ENCODE results near the gene SP5. TPM values are rescaled to one million over a fixed set of nuclear protein-coding genes. Genes with fewer than 3 reads are reported as not detected.
"Not testable (repeated sequence)": the region's sequence is repeated elsewhere in the genome, so short reads cannot be mapped to it uniquely, and the experiment has no call there.

The SP5 gene
- total RNA-seq, 2 donors from 2014 or later = 0.19 TPM; not detected in 1

GRCh38 chr2:170739507-170740046 lies 24.4 kb downstream of the SP5 start:
- ATAC-seq (replicated peaks) = no peak
- Mint-ChIP-seq H3K36me3 (ENCODE audit: low read depth) (no peaks in the 10 kb centered on the region), H3K27me3 (peaks cover 26% of the 10 kb centered on the region), H3K4me3 (no peak overlapping the region), H3K4me1 (no peaks in the 10 kb centered on the region), H3K27ac (no peak overlapping the region), H3K9me3 (no peaks in the 10 kb centered on the region)

- no peak for ATAC-seq (replicated peaks)
- H3K4me3 Mint-ChIP-seq = no peak overlapping the region
- no peaks in the 10 kb centered on the region for H3K36me3 Mint-ChIP-seq (ENCODE audit: low read depth)
- H3K4me1 Mint-ChIP-seq = no peaks in the 10 kb centered on the region
- H3K27ac Mint-ChIP-seq = no peak overlapping the region
- H3K27me3 Mint-ChIP-seq = peaks cover 33% of the 10 kb centered on the region
- no peaks in the 10 kb centered on the region for H3K9me3 Mint-ChIP-seq
Observed at GRCh38 chr2:170740660-170741059, 25.5 kb downstream of the SP5 start.

DNA sequence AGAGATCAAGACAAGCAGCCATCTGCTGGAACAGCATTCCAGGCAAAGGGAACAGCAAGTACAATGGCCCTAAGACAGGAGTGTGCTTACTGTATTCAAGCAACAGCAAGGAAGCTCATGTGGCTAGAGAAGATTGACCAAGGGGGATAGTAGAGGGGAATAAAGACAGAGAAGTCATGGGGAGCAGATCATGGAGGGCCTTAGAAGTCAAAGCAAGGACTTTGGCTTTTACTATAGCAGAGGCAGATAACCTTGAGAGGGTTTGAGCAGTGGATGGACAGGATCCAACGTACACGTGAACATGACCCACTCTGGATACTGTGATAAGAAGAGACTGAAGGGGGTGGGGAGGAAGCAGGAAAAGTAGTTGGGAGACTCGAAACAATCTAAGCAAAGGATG lies 26.9 kb downstream of the SP5 start:
- H3K36me3 Mint-ChIP-seq (ENCODE audit: low read depth) = no peaks in the 10 kb centered on the region
- H3K9me3 Mint-ChIP-seq = no peaks in the 10 kb centered on the region
- H3K27me3 Mint-ChIP-seq = peaks cover 29% of the 10 kb centered on the region
- no peak for ATAC-seq (replicated peaks)
- H3K27ac Mint-ChIP-seq = no peak overlapping the region
- H3K4me3 Mint-ChIP-seq = no peak overlapping the region
- H3K4me1 Mint-ChIP-seq = no peaks in the 10 kb centered on the region

- Mint-ChIP-seq H3K9me3 (no peaks in the 10 kb centered on the region), H3K4me1 (no peaks in the 10 kb centered on the region), H3K27me3 (peaks cover 32% of the 10 kb centered on the region), H3K36me3 (ENCODE audit: low read depth) (no peaks in the 10 kb centered on the region), H3K27ac (no peak overlapping the region), H3K4me3 (no peak overlapping the region)
- no peak for ATAC-seq (replicated peaks)
Observed at GRCh38 chr2:170742896-170743529, 27.9 kb downstream of the SP5 start.

- no peaks in the 10 kb centered on the region for H3K9me3 Mint-ChIP-seq
- no peak for ATAC-seq (replicated peaks)
- H3K4me1 Mint-ChIP-seq = no peaks in the 10 kb centered on the region
- peaks cover 29% of the 10 kb centered on the region for H3K27me3 Mint-ChIP-seq
- no peak overlapping the region for H3K27ac Mint-ChIP-seq
- H3K4me3 Mint-ChIP-seq = no peak overlapping the region
- no peaks in the 10 kb centered on the region for H3K36me3 Mint-ChIP-seq (ENCODE audit: low read depth)
Observed at GRCh38 chr2:170743530-170744239, 28.5 kb downstream of the SP5 start.

GRCh38 chr2:170744248-170745002 lies 29.3 kb downstream of the SP5 start:
- H3K9me3 Mint-ChIP-seq = no peaks in the 10 kb centered on the region
- H3K4me1 Mint-ChIP-seq = no peaks in the 10 kb centered on the region

GRCh38 chr2:170745305-170745704 lies 30.2 kb downstream of the SP5 start:
- no peak overlapping the region for H3K27ac Mint-ChIP-seq
- no peaks in the 10 kb centered on the region for H3K36me3 Mint-ChIP-seq (ENCODE audit: low read depth)
- H3K27me3 Mint-ChIP-seq = peaks cover 38% of the 10 kb centered on the region
- no peaks in the 10 kb centered on the region for H3K4me1 Mint-ChIP-seq
- no peak overlapping the region for H3K4me3 Mint-ChIP-seq
- no peaks in the 10 kb centered on the region for H3K9me3 Mint-ChIP-seq
- ATAC-seq (replicated peaks) = no peak

More at GRCh38 chr2:170744248-170745002, 29.3 kb downstream of the SP5 start:
- H3K36me3 Mint-ChIP-seq (ENCODE audit: low read depth) = no peaks in the 10 kb centered on the region
- ATAC-seq (replicated peaks) = no peak
- no peak overlapping the region for H3K27ac Mint-ChIP-seq
- H3K4me3 Mint-ChIP-seq = no peak overlapping the region
- peaks cover 31% of the 10 kb centered on the region for H3K27me3 Mint-ChIP-seq

DNA sequence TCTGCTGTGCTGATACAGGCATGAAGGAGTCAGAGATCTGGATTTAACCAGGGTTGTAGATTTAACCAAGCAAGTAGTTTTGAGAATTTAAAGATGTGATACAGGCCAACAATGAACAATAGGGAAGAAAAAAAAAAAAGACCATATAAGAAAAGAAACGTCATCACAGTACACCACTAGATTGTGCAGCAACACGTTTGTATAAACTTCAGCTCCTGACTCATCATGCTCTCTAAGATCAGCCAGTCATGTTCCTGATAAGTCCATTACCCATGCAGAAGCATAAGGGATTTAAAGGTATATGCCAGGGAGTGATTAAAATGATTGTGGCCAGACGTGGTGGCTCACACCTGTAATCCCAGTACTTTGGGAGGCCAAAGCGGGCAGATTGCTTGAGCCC lies 32.8 kb downstream of the SP5 start:
- H3K4me1 Mint-ChIP-seq = no peaks in the 10 kb centered on the region
- H3K27me3 Mint-ChIP-seq = peaks cover 47% of the 10 kb centered on the region
- H3K27ac Mint-ChIP-seq = no peak overlapping the region
- H3K36me3 Mint-ChIP-seq (ENCODE audit: low read depth) = no peaks in the 10 kb centered on the region
- no peak overlapping the region for H3K4me3 Mint-ChIP-seq
- no peaks in the 10 kb centered on the region for H3K9me3 Mint-ChIP-seq
- no peak for ATAC-seq (replicated peaks)

DNA sequence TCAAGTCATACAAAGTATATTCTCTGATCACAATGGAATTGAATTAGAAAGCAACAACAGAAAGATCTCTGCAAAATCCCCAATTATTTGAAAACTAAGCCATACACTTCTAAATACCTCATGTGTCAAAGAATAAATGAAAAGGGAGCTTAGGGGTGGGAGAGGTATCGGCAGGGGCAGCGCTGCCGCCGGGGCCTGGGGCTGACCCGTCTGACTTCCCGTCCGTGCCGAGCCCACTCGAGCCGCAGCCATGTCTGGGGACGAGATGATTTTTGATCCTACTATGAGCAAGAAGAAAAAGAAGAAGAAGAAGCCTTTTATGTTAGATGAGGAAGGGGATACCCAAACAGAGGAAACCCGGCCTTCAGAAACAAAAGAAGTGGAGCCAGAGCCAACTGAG lies 36.4 kb downstream of the SP5 start:
- H3K27ac Mint-ChIP-seq; H3K4me1 Mint-ChIP-seq; H3K36me3 Mint-ChIP-seq (ENCODE audit: low read depth); H3K4me3 Mint-ChIP-seq; ATAC-seq (replicated peaks); H3K9me3 Mint-ChIP-seq: not testable (repeated sequence)
- H3K27me3 Mint-ChIP-seq = peaks cover 36% of the 10 kb centered on the region

GRCh38 chr2:170761572-170761971 lies 46.4 kb downstream of the SP5 start:
- Mint-ChIP-seq H3K9me3 (no peaks in the 10 kb centered on the region), H3K4me1 (no peaks in the 10 kb centered on the region)

GRCh38 chr2:170762760-170763159 lies 47.6 kb downstream of the SP5 start:
- Mint-ChIP-seq H3K4me3 (no peak overlapping the region), H3K36me3 (ENCODE audit: low read depth) (no peaks in the 10 kb centered on the region), H3K27me3 (peaks cover 6% of the 10 kb centered on the region), H3K9me3 (no peaks in the 10 kb centered on the region), H3K4me1 (no peaks in the 10 kb centered on the region), H3K27ac (no peak overlapping the region)
- ATAC-seq (replicated peaks) = no peak

More at GRCh38 chr2:170761572-170761971, 46.4 kb downstream of the SP5 start:
- no peak overlapping the region for H3K4me3 Mint-ChIP-seq
- ATAC-seq (replicated peaks) = no peak
- no peaks in the 10 kb centered on the region for H3K36me3 Mint-ChIP-seq (ENCODE audit: low read depth)
- H3K27me3 Mint-ChIP-seq = peaks cover 6% of the 10 kb centered on the region
- no peak overlapping the region for H3K27ac Mint-ChIP-seq

DNA sequence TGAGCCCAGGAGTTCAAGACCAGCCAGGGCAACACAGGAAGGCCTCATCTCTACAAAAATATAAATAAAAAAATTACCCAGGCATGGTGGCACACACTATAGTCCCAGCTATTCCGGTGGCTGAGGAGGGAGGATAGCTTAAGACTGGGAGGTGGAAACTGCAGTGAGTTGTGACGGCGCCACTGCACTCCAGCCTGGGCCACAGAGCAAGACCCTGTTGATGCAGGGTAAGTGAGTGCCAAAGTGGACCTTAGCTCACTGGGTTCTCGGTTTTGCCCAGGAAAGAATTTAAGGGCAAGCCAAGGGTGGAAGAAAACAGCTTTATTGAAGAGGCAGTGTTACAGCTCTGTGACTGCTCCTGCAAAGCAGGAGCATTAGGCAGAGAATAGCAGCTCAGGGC lies 48.1 kb downstream of the SP5 start:
- Mint-ChIP-seq H3K27me3 (peaks cover 6% of the 10 kb centered on the region), H3K27ac (no peak overlapping the region), H3K4me3 (no peak overlapping the region), H3K9me3 (no peaks in the 10 kb centered on the region), H3K4me1 (no peaks in the 10 kb centered on the region), H3K36me3 (ENCODE audit: low read depth) (no peaks in the 10 kb centered on the region)
- ATAC-seq (replicated peaks) = no peak

DNA sequence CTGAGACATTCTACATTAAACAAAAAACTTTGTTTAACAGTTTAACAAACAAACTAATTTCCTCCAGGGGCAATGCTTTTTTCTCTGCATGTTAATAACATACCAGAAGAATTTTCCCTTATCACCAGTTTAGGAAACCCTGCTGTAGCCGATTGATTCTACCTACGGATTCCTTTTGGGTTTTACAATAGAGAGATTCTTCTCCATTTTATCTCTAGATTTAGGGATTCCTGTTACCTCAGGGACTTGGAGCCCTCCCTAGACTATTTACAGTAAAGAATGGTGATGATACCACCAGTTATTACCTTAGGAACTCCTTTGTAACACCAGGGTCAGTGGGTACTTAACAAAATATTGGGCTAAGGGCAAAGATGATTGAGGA lies 49.7 kb downstream of the SP5 start:
- H3K4me3 Mint-ChIP-seq = no peak overlapping the region
- H3K9me3 Mint-ChIP-seq = no peaks in the 10 kb centered on the region
- no peak overlapping the region for H3K27ac Mint-ChIP-seq
- ATAC-seq (replicated peaks) = no peak
- H3K4me1 Mint-ChIP-seq = no peaks in the 10 kb centered on the region
- no peaks in the 10 kb centered on the region for H3K36me3 Mint-ChIP-seq (ENCODE audit: low read depth)
- peaks cover 6% of the 10 kb centered on the region for H3K27me3 Mint-ChIP-seq

GRCh38 chr2:170766693-170767092 lies 51.6 kb downstream of the SP5 start:
- Mint-ChIP-seq H3K36me3 (ENCODE audit: low read depth) (no peaks in the 10 kb centered on the region), H3K4me3 (no peak overlapping the region), H3K4me1 (no peaks in the 10 kb centered on the region), H3K27me3 (peaks cover 10% of the 10 kb centered on the region), H3K9me3 (no peaks in the 10 kb centered on the region), H3K27ac (no peak overlapping the region)
- no peak for ATAC-seq (replicated peaks)

All from activated T-helper 17 cell treated with anti-CD3 and anti-CD28 coated beads, Interleukin-2, amount 50 U/mL, for 72 hours (primary cell).